ENCODE results near the gene CIBAR2.

The CIBAR2 gene

DNA sequence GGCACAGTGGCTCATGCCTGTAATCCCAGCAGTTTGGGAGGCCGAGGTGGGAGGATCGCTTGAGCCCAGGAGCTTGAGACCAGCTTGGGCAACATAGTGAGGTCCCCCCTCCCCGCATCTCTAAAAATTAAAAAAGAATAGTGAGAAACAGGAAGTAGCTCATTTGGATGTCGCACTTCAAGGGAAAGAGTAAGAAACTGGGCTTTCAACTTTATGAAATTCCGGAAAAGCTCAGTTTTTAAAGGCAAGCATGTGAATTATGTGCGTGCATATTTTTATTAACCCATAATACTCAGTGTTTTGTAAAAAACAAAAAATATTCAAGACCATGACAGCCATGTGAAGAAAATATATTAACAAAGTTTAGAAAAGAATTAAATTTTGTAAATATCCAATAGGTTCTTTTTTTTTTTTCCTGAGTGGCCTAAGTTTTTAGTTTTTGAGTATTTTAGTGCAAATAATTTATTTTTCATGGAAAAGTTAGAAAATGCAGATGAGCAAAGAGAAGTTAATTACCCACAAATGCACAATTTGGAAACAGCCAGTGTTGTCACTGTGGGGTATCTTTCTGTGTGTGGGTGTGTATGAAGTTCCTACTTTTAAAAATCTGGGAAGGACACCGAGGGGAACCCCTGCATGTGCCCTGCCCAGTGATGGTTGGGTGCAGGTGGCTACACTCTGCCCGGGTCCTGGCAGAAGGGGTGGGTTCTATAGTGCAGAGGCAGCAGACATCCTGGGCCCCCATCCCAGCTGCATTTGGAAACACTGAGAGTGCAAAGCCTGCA lies 40.0 kb downstream of the CIBAR2 start:
- Histone ChIP-seq H3K36me3 (ENCODE audit: control insufficient read depth, insufficient read depth, low read length) (peaks cover 7% of the 10 kb centered on the region), H3K27me3 (replicated peaks; ENCODE audit: control insufficient read depth, insufficient read depth, low read length) (no peaks in the 10 kb centered on the region), H3K4me3 (replicated peaks; ENCODE audit: low read depth, low read length) (no peak overlapping the region)
- TF ChIP-seq, protein P1, sequence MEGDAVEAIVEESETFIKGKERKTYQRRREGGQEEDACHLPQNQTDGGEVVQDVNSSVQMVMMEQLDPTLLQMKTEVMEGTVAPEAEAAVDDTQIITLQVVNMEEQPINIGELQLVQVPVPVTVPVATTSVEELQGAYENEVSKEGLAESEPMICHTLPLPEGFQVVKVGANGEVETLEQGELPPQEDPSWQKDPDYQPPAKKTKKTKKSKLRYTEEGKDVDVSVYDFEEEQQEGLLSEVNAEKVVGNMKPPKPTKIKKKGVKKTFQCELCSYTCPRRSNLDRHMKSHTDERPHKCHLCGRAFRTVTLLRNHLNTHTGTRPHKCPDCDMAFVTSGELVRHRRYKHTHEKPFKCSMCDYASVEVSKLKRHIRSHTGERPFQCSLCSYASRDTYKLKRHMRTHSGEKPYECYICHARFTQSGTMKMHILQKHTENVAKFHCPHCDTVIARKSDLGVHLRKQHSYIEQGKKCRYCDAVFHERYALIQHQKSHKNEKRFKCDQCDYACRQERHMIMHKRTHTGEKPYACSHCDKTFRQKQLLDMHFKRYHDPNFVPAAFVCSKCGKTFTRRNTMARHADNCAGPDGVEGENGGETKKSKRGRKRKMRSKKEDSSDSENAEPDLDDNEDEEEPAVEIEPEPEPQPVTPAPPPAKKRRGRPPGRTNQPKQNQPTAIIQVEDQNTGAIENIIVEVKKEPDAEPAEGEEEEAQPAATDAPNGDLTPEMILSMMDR (IDR thresholded peaks at IDR 0.05; ENCODE audit: insufficient read depth, low read length, poor library complexity, severe bottlenecking), result no peak
- DNase-seq (ENCODE audit: extremely low read depth, insufficient read length), result no peak

DNA sequence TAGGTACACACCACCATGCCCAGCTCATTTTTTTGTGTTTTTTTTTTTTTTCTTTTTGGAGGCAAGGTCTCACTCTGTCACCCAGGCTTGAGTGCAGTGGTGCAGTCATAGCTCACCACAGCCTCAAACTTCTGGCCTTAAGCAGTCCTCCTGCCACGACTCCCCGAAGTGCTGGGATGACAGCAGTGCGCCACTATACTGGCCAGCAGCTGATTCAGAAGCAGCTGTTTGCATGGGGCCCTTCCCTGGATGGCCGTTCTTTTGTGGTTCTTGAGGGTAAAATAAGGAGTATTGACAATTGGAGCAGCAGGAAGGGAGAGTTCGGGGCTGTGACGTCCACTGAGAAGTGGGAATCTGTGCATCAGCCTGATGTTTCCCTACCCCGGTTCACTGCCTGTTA lies 43.1 kb downstream of the CIBAR2 start:
- H3K27me3 ChIP-seq (replicated peaks; ENCODE audit: control insufficient read depth, insufficient read depth, low read length), result no peaks in the 10 kb centered on the region
- TF ChIP-seq, protein P1 (IDR thresholded peaks at IDR 0.05; ENCODE audit: insufficient read depth, low read length, poor library complexity, severe bottlenecking), result no peak
- DNase-seq (ENCODE audit: extremely low read depth, insufficient read length), result no peak
- H3K36me3 ChIP-seq (ENCODE audit: control insufficient read depth, insufficient read depth, low read length), result peaks cover 2% of the 10 kb centered on the region
- H3K4me3 ChIP-seq (replicated peaks; ENCODE audit: low read depth, low read length), result no peak overlapping the region

DNA sequence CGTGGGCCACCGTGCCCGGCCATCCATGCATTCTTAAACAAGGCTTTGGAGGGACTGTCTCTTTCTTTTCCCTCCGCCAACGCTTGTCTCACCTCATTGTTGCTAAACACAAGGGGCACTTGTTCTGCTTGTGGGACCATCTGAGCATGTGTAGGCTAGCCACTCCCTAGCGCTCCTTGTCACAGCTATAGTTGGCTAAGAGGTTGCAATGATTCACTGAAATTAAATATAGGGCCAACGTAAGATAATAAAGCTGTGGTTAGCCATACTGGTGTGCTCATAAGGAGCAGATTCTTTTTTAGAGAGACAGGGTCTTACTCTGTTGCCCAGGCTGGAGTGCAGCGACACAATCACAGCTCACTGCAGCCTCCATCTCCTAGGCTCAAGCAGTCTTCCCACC lies 43.5 kb downstream of the CIBAR2 start:
- no peak for DNase-seq (ENCODE audit: extremely low read depth, insufficient read length)
- TF ChIP-seq, protein P1 (IDR thresholded peaks at IDR 0.05; ENCODE audit: insufficient read depth, low read length, poor library complexity, severe bottlenecking), result no peak
- Histone ChIP-seq H3K36me3 (ENCODE audit: control insufficient read depth, insufficient read depth, low read length) (peaks cover 2% of the 10 kb centered on the region), H3K27me3 (replicated peaks; ENCODE audit: control insufficient read depth, insufficient read depth, low read length) (no peaks in the 10 kb centered on the region), H3K4me3 (replicated peaks; ENCODE audit: low read depth, low read length) (no peak overlapping the region)

DNA sequence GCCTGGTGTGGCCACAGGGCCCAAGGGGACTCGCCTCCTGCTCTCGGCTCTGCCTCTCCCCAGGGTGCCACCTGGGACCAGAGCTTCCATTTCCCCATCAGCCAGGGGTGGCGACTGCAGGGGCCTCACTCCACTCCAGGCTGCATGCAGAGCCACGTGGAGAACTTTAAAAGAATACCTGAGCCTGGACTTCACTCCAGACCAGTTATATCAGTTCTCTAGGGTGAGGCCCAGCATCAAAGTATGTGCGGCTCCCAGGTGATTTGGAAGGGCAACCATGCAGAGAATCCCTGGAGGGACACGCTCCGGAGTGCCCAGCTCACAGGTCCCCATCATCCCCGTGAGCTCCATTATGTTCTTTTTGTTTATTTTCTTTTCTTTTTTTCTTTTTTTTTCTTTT lies 44.8 kb downstream of the CIBAR2 start:
- H3K36me3 ChIP-seq (ENCODE audit: control insufficient read depth, insufficient read depth, low read length), result no peaks in the 10 kb centered on the region; the same call in 1 of the 2 replicates
- no peak for DNase-seq (ENCODE audit: extremely low read depth, insufficient read length)
- H3K4me3 ChIP-seq (replicated peaks; ENCODE audit: low read depth, low read length), result no peak overlapping the region
- H3K27me3 ChIP-seq (replicated peaks; ENCODE audit: control insufficient read depth, insufficient read depth, low read length), result no peaks in the 10 kb centered on the region
- TF ChIP-seq, protein P1 (IDR thresholded peaks at IDR 0.05; ENCODE audit: insufficient read depth, low read length, poor library complexity, severe bottlenecking), result no peak

DNA sequence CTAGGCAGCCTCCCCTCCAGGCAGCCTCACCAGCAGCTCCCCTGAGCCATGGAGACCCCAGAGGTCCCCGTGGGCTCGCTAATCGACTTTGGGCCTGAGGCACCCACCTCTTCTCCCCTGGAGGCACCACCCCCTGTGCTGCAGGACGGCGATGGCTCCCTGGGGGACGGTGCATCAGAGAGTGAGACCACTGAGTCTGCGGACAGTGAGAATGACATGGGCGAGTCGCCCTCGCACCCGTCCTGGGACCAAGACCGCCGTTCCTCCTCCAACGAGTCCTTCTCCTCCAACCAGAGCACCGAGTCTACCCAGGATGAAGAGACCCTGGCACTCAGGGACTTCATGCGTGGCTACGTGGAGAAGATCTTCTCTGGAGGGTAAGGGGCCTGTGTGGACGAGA lies 45.2 kb downstream of the CIBAR2 start:
- Histone ChIP-seq H3K4me3 (replicated peaks; ENCODE audit: low read depth, low read length) (no peak overlapping the region), H3K27me3 (replicated peaks; ENCODE audit: control insufficient read depth, insufficient read depth, low read length) (no peaks in the 10 kb centered on the region), H3K36me3 (ENCODE audit: control insufficient read depth, insufficient read depth, low read length) (no peaks in the 10 kb centered on the region; the same call in 1 of the 2 replicates)
- DNase-seq (ENCODE audit: extremely low read depth, insufficient read length), result no peak
- TF ChIP-seq, protein P1 (IDR thresholded peaks at IDR 0.05; ENCODE audit: insufficient read depth, low read length, poor library complexity, severe bottlenecking), result no peak

Data from GM06990 (cell line).